HG03097 (cell line): ENCODE data around the gene SLITRK6.
"Not testable (repeated sequence)": the region's sequence is repeated elsewhere in the genome, so short reads cannot be mapped to it uniquely, and the experiment has no call there.

Source experiments
- ATAC-seq: cut with Tn5 transposase; IDR thresholded peaks from one replicate; pipeline ENCODE4 v1.9.1; 2021; ENCODE audit not compliant: unreplicated experiment, low FRiP score

SLITRK6 gene

GRCh38 chr13:85799097-85799582 lies at the start of gene SLITRK6:
SLITRK6 (minus strand) TSS chr13:85799419; CDS start chr13:85796508, 2,911 bp downstream.
- no peak for ATAC-seq

GRCh38 chr13:85847012-85847411 lies 47.8 kb upstream of the SLITRK6 start:
- no peak for ATAC-seq

GRCh38 chr13:85841427-85841826 lies 42.2 kb upstream of the SLITRK6 start:
- ATAC-seq: no peak

- no peak for ATAC-seq
Observed at GRCh38 chr13:85833921-85834320, 34.7 kb upstream of the SLITRK6 start.

- no peak for ATAC-seq
Observed at GRCh38 chr13:85828094-85828684, 29.0 kb upstream of the SLITRK6 start.

GRCh38 chr13:85825454-85825853 lies 26.2 kb upstream of the SLITRK6 start:
- no peak for ATAC-seq

- no peak for ATAC-seq
Observed at GRCh38 chr13:85823832-85824231, 24.6 kb upstream of the SLITRK6 start.

GRCh38 chr13:85819513-85819912 lies 20.3 kb upstream of the SLITRK6 start:
- no peak for ATAC-seq

- ATAC-seq: no peak
Observed at GRCh38 chr13:85816413-85816812, 17.2 kb upstream of the SLITRK6 start.

- ATAC-seq: no peak
Observed at GRCh38 chr13:85812282-85812681, 13.1 kb upstream of the SLITRK6 start.

- ATAC-seq: no peak
Observed at GRCh38 chr13:85808811-85809210, 9.6 kb upstream of the SLITRK6 start.

- ATAC-seq: peak; percentile 75
Observed at GRCh38 chr13:85806553-85807175, 7.4 kb upstream of the SLITRK6 start.

GRCh38 chr13:85798556-85798955 lies 663 bp downstream of the SLITRK6 start:
- ATAC-seq: no peak

GRCh38 chr13:85797311-85797710 lies 1.9 kb downstream of the SLITRK6 start:
- ATAC-seq: no peak

- no peak for ATAC-seq
Observed at GRCh38 chr13:85785205-85785604, 14.0 kb downstream of the SLITRK6 start.

- no peak for ATAC-seq
Observed at GRCh38 chr13:85772367-85772766, 26.9 kb downstream of the SLITRK6 start.

GRCh38 chr13:85771856-85772255 lies 27.4 kb downstream of the SLITRK6 start:
- no peak for ATAC-seq

- no peak for ATAC-seq
Observed at GRCh38 chr13:85768946-85769345, 30.3 kb downstream of the SLITRK6 start.

GRCh38 chr13:85755123-85755522 lies 44.1 kb downstream of the SLITRK6 start:
- ATAC-seq: no peak

- not testable (repeated sequence) for ATAC-seq
Observed at GRCh38 chr13:85743201-85743770, 55.9 kb downstream of the SLITRK6 start.
